KOPT-K1 (cell line): Measurements from ENCODE around the gene SCAF1.

Source experiments
- H3K27ac ChIP-seq: fragments of 200-600 bp; sonication (generic); 2 replicates; pipeline ENCODE4 v1.5.1; 2016; ENCODE audit warnings: antibody characterized with exemption, mild to moderate bottlenecking, low read depth, low read length; ENCODE audit not compliant: poor library complexity, severe bottlenecking
- H3K36me3 ChIP-seq: fragments of 200-600 bp; sonication (generic); 2 replicates; pipeline ENCODE4 v1.5.1; 2017; ENCODE audit warnings: antibody characterized with exemption, mild to moderate bottlenecking, low read length, moderate library complexity; ENCODE audit not compliant: insufficient read depth
- H3K9me3 ChIP-seq: fragments of 200-600 bp; sonication (generic); 2 replicates; pipeline ENCODE4 v1.5.1; 2017; ENCODE audit warnings: antibody characterized with exemption, low read length, mild to moderate bottlenecking; ENCODE audit not compliant: insufficient read depth, poor library complexity, severe bottlenecking

The SCAF1 gene

DNA sequence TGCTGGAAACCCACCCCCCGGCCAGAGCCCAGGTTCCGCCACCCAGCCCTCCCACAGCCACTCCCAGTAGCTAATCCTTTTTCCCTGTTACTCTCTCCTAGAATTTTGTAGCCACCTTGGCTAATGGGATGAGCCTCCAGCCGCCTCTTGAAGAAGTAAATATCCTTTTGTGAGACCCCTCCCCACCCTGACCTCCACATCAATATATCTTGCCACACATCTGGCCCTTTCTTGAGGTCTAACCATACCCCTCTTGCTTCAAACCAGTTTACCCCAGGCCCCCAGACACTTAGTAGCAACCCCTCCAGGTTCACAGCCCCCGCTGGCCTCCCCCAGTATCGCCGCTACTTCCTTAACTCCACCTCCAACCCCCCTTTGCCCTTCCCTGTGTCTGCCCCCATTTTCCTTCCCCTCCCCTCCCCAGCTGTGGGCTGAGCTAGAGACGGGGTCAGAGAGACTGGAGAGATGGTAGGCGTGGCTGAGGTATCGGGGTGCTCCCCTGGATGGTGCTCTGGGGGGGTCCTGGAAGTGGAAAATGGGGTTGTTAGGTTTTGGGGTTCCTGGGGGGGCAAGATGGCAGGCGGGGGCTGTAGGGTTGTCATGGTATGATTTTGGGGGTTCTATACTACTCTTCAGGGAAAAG is 37.9 kb downstream of the SCAF1 start:
- Histone ChIP-seq H3K27ac (peak overlapping the region; percentile 13), H3K9me3 (no peaks in the 10 kb centered on the region), H3K36me3 (peaks cover 51% of the 10 kb centered on the region)

DNA sequence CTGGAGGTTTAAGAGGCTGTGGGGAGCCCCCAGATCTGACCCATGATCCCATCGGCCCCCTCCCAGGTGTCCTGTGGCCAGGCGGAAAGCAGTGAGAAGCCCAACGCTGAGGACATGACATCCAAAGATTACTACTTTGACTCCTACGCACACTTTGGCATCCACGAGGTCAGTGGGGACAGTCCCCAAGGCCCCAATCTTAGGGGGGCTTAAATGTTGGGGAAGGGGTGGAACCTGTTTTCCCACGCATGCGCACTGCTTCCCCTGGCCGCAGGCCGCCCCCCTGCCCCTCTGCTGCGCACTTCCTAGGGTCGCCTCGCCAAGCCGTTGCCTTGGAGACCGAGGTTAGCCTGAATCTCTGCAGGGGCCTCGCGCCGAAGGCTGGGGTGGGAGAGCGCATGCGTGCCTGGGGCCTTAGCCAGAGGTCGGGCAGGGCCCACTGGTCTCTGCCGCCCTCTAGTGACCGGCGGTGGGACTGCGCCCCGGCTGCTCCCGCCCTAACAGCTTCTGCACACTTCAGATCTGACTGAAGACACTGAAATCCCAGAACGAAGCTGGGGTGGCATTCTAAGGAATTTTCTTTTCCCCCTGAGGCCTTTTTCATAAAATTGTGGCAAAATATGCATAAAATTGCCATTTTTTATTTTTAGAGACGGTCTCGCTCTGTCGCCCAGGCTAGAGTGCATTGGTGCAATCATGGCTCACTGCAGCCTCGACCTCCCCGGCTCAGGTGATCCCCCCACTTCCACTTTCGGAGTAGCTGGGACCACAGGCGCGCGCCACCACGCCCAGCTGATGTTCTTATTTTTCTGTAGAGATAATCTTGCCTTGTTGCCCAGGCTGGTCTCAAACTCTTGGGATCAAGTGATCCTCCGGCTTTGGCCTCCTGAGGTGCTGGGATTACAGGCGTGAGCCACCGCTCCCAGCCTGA is 38.7 kb downstream of the SCAF1 start:
- Histone ChIP-seq H3K9me3 (no peaks in the 10 kb centered on the region), H3K27ac (peak overlapping the region; percentile 13), H3K36me3 (peaks cover 59% of the 10 kb centered on the region)

DNA sequence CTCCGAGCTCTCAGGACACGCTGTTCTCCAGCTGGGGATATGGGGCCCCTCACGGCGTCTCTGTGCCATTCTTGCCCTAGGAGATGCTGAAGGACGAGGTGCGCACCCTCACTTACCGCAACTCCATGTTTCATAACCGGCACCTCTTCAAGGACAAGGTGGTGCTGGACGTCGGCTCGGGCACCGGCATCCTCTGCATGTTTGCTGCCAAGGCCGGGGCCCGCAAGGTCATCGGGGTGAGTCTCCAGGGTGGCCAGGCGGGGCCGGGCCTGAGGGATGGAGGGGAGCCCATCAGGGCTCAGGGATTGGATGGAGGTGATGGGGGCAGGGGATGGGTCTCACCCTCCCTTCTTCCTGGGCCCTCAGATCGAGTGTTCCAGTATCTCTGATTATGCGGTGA is 39.8 kb downstream of the SCAF1 start:
- peaks cover 69% of the 10 kb centered on the region for H3K36me3 ChIP-seq
- H3K27ac ChIP-seq: no peak overlapping the region
- no peaks in the 10 kb centered on the region for H3K9me3 ChIP-seq

DNA sequence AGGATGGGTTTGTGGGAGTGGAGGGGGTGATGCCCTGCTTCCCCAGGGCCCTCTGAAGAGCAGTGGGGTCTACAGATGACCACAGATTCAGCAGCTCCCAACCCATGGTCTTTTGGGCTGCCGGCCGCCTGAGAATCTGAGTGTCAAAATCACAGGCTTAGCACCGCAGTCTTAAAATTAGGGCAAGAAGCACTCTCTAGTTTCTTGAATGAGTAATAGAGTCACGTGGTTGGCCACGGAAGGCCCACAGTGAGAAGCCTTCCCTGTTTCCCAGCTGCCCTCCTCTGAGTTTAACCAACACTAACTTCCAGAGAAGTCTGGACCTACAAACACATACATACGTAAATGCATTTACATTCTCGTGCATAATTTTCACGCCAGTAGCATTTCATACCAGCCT is 40.3 kb downstream of the SCAF1 start:
- Histone ChIP-seq H3K36me3 (peaks cover 73% of the 10 kb centered on the region), H3K9me3 (no peaks in the 10 kb centered on the region), H3K27ac (no peak overlapping the region)

DNA sequence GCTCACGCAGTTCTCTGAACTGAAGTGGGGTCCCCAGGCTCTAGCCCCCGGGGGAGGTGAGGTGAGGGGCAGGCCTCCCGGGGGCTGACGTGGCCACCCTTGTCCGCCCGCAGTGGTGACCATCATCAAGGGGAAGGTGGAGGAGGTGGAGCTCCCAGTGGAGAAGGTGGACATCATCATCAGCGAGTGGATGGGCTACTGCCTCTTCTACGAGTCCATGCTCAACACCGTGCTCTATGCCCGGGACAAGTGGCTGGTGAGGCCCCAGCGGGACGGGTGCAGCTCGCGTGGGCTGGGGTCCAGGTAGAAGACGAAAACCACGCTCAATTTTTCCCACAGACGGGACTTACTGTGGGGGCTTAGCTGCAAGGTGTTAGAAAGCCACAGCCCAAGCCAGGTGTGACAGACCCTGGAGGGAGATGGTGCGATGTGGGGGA is 41.8 kb downstream of the SCAF1 start:
- Histone ChIP-seq H3K27ac (no peak overlapping the region), H3K36me3 (peaks cover 89% of the 10 kb centered on the region), H3K9me3 (no peaks in the 10 kb centered on the region)

DNA sequence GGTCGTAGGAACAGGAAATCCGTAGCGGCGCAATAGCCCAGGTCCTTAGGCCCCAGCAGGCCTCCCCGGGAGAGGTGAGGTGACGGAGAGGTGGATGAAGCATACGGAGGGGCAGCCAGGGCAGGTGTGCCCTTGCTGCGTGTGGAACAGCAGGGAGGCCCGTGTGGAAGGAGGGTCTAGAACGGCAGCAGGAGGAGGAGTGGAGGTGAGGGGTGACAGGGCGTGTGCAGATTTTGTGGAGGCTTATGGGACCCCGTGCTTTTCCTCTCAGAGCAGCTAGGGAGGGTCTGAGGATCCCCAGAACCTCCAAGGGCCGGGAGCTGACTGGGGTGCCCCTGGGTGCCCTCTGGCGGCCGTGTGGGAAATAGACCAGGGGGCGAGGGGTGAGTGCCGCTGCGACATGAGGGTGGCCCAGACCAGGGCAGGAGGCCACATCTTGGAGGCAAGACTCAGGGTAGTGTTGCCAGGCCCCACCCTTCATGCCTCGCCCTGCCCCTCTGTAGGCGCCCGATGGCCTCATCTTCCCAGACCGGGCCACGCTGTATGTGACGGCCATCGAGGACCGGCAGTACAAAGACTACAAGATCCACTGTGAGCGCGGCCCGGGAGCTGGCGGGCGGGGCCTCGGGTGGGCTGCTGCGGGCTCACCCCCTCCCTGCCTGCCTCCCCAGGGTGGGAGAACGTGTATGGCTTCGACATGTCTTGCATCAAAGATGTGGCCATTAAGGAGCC is 42.4 kb downstream of the SCAF1 start:
- no peak overlapping the region for H3K27ac ChIP-seq
- no peaks in the 10 kb centered on the region for H3K9me3 ChIP-seq
- peaks cover 95% of the 10 kb centered on the region for H3K36me3 ChIP-seq

DNA sequence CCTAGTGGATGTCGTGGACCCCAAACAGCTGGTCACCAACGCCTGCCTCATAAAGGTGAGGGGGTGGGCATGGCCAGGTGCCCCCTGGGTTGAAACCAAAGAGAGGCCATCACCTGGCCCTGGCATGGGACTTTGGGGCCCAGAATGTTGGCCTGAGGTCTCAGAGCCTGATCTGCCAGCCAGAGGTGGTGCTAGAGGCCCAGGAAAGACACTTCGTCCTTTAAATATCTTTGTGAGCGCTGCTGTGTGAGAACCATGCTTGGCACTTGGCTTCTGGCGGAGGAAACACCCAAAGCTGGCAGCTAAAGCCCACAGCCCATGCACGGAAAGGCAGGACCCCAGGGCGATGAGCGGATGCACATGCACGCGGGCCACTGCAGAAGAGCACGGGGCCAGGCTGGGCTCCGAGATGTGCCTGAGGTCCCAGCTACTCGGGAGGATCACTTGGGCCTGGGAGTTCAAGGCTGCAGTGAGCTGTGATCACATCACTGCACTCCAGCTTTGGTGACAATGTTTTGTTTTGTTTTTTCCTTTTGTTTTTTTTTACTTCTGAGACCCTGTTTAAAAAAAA is 43.1 kb downstream of the SCAF1 start:
- no peak overlapping the region for H3K27ac ChIP-seq
- H3K36me3 ChIP-seq: peaks cover 99% of the 10 kb centered on the region
- no peaks in the 10 kb centered on the region for H3K9me3 ChIP-seq

DNA sequence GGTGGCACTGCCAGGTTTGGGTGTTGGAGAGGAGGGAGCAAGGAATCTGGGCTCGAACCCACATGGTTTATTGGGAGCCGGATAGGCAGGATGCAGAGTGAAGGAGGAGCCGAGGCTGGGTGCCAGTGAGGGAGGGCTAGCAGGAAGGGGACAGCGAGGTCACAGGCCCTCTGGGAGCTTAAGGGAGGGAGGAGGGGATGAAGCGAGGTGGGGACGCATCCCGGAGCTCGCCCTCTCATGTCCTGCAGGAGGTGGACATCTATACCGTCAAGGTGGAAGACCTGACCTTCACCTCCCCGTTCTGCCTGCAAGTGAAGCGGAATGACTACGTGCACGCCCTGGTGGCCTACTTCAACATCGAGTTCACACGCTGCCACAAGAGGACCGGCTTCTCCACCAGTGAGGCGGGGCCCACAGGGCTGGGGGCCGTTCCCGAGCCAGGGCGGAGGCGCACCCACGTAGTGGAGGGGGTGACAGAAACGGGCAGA is 43.9 kb downstream of the SCAF1 start:
- Histone ChIP-seq H3K36me3 (peaks cover 98% of the 10 kb centered on the region), H3K27ac (no peak overlapping the region)

DNA sequence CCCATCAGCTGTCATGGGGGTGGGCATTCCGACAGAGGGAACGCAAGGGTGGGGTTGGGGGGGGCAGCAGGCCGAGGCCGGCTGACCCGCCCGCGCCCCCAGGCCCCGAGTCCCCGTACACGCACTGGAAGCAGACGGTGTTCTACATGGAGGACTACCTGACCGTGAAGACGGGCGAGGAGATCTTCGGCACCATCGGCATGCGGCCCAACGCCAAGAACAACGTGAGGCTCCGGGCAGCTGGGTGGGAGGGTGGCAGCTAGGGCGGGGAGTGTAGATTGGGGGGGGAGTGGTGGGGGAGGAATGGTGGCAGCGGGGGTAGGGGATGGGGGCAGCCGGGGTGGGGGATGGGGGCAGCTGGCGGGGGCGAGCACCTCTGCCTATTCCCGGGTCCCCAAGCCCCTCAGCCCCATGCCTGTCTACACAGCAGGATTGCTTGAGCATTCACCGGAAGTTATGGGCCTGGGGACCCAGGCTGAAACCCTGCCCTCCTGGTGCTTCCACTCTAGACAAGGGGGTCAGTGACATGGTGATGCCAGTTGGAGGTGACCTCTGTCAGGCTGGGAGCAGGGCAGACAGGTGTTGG is 44.6 kb downstream of the SCAF1 start:
- H3K36me3 ChIP-seq: peaks cover 91% of the 10 kb centered on the region
- H3K9me3 ChIP-seq: no peaks in the 10 kb centered on the region
- H3K27ac ChIP-seq: no peak overlapping the region

More for the DNA sequence above, 43.9 kb downstream of the SCAF1 start:
- no peaks in the 10 kb centered on the region for H3K9me3 ChIP-seq

DNA sequence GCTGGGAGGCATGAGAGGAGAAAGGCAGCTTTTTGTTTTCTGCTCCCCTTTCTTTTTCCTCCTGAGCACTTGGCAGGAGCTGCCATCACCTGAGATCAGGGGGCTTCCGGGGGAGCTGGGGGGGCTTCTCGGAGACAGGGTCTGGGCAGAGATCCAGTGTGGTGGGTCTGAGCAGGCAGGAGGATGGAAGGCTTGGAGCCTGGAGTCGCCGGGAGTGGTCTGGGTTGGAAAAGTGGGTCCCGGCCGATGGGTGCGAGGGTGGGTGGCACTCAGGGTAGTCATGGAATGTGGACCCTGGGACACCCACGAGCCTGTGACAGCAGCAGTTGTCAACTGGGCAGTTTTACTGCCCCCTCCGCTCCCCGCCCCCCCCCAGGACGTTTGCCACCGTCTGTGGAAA is 45.1 kb downstream of the SCAF1 start:
- H3K27ac ChIP-seq: no peak overlapping the region
- peaks cover 85% of the 10 kb centered on the region for H3K36me3 ChIP-seq
- no peaks in the 10 kb centered on the region for H3K9me3 ChIP-seq

DNA sequence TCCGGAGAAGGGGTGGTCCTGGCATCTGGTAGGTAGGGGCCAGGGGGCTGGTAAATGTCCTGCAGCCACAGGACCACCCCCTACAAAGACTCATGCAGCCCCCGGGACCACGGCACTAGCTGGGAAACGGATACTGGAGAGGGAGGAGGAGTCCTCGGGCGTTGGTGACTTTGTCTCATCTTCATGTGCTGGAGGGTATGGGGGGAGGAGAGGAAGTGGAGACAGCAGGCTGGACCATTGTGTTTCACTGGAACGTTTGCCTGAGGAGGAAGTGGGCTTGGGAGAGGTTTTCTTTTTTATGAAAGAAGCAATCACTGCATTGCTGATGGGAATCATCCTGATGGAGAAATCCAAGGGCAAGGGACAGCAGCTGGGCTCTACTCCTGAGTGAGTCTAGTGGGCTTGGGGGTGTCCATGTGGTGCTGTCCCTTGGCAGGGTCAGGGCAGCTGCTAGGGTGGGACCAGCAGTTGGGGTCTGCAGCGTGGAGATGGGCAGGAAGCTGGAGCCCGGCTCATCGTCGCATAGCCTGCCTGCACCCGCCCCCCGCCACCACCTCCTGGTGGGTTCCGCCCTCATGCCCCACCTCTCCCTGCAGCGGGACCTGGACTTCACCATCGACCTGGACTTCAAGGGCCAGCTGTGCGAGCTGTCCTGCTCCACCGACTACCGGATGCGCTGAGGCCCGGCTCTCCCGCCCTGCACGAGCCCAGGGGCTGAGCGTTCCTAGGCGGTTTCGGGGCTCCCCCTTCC is 45.7 kb downstream of the SCAF1 start:
- H3K9me3 ChIP-seq: no peaks in the 10 kb centered on the region
- no peak overlapping the region for H3K27ac ChIP-seq
- peaks cover 79% of the 10 kb centered on the region for H3K36me3 ChIP-seq

DNA sequence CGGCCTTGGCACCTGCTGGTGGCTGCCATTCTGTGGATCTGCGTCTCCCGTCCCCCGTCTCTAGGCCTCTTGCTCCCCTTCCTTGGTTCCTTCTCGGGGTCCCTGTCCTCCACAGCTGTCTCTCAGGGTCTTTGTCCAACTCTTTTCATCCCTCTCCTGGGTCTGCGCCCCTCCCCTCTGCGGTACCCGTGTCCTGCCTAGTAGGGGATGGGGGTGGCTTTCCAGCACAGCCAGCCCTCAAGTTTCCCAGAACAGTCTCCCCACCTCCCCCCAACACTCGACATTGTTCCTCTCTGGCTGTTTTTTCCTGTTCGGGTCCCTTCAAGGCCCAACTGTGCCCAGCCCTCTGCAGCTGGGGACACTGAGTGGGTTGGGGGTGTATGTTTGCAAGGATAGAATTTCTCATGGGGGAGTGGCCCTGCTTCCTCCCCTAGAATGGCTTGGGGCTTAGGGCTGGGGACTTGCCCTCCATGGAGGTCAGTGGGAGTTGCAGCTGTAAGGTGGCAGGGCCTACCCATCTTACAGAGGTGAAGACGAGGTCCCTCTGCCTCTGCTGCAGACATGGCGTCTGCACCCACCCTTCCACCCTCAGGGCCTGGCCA is 46.6 kb downstream of the SCAF1 start:
- Histone ChIP-seq H3K27ac (no peak overlapping the region), H3K36me3 (peaks cover 70% of the 10 kb centered on the region), H3K9me3 (no peaks in the 10 kb centered on the region)

DNA sequence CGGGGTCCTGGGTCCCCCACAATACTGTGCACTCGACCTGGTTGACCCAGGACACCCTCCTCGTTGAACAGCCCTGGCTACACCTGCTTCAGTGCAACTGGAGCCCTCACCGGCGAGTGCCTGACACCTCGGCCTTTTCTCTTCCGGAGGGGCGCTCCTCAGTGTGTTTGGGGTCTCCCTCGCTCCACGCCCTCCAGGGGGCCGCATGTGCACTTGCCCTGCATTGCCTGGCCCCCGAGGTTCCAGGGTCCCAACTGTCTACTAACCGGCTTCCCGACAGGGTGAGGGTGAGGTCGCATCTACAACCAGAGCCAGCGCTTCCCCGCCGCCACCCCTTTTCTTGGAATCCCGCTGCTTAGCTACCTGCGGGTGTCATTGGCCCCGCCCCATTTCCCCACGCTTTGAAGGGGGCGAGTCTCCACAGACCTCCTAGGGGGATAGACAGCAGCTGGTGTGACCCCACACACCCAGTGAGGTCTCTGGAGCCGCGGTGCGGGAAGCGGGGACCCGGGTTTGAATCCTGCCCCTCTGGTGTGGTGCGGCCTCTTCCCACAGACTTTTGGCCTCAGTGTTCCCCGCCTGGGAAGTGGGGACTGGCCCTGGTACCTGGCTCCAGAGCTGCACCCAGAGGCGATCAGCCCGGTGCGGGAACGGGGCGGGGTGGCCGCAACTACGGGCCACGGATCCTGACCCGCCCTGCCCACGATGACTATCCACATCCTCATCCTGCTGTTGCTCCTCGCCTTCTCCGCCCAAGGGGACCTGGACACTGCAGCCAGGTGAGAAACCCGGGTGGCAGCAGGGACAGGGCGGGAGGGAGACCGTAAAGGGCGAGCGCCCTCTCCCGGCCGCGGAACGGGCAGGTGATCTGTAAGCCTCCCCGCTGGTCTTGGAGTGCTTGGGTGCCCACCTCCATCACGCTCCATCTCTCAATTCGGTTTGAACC is 47.4 kb downstream of the SCAF1 start, which contains the start of gene ADM5:
ADM5 (plus strand) TSS at position 462 of the 946 bp plus-strand sequence; CDS start at position 706, 244 bp downstream.
- Histone ChIP-seq H3K9me3 (no peaks in the 10 kb centered on the region), H3K36me3 (peaks cover 63% of the 10 kb centered on the region), H3K27ac (no peak within 1 kb of the TSS)
